Endothelial cell of umbilical vein (primary cell): ENCODE results near the gene MACROD2. TPM values are rescaled to one million over a fixed set of nuclear protein-coding genes. Genes with fewer than 3 reads are reported as not detected.

Experiments
- BruUV-seq: library from RNA; stranded (reverse); fragments of 400-500 nt; replicated peaks from 2 replicates; lab custom pipeline; 2021; lab: Mats Ljungman, UMichigan
- CTCF ChIA-PET: fragments of 300-600, 350-600 bp; sonication (Branson Sonifier 250); formaldehyde crosslinking; loops from one replicate; lab custom pipeline; 2021; ENCODE audit warnings: antibody characterized with exemption, inconsistent platforms; lab: Charles Lee
- POLR2A ChIA-PET: fragments of 300-600, 350-600 bp; sonication (Branson Sonifier 250); formaldehyde crosslinking; loops from one replicate; lab custom pipeline; 2021; ENCODE audit warnings: antibody characterized with exemption, inconsistent platforms; lab: Charles Lee
- DNase-seq: peaks from one replicate; pipeline ENCODE4 v3.0.0-alpha.2; 2011; ENCODE audit warnings: low read depth, low spot score
- FAIRE-seq: peaks from 2 replicates; lab custom pipeline; 2011; peaks lifted over from hg19 to GRCh38; lab: Jason Lieb, UNC
- H2AFZ ChIP-seq: 2 replicates; pipeline ENCODE4 v1.6.0; 2012; ENCODE audit warnings: low read depth, low read length, control low read depth, inconsistent platforms
- H3K27ac ChIP-seq: 2 replicates; pipeline ENCODE4 v1.5.1; 2011; ENCODE audit warnings: low read depth, mild to moderate bottlenecking, control low read depth, low read length, moderate library complexity; ENCODE audit not compliant: insufficient read depth
- H3K27me3 ChIP-seq, 2 experiments: 2 replicates each; pipeline versions ENCODE4 v1.6.0 to v1.6.1; 2011; ENCODE audit warnings: low read length in 2 of 2, mixed read lengths in 1 of 2; ENCODE audit not compliant: control insufficient read depth in 2 of 2, insufficient read depth in 2 of 2
- H3K36me3 ChIP-seq, 2 experiments: 2 replicates in 1 of 2; 3 replicates in 1 of 2; pipeline ENCODE4 v1.5.1; 2011; ENCODE audit warnings: low read length in 2 of 2, mild to moderate bottlenecking in 1 of 2, moderate library complexity in 1 of 2; ENCODE audit not compliant: control insufficient read depth in 2 of 2, insufficient read depth in 2 of 2; ENCODE audit errors: extremely low read depth in 1 of 2
- H3K4me1 ChIP-seq: 3 replicates; pipeline ENCODE4 v1.5.1; 2011; ENCODE audit warnings: mild to moderate bottlenecking, low read length; ENCODE audit not compliant: control insufficient read depth, insufficient read depth; ENCODE audit errors: extremely low read depth
- H3K4me2 ChIP-seq: 2 replicates; pipeline ENCODE4 v1.6.1; 2011; ENCODE audit warnings: low read length, control low read depth, mixed read lengths; ENCODE audit not compliant: insufficient read depth
- H3K4me3 ChIP-seq, 3 experiments: fragments of 200-600 bp in 1 of 3; sonication (generic), shearing (Covaris generic) in 1 of 3; replicated peaks in 1 of 3; 2 replicates each; pipeline ENCODE4 v1.5.1; 2011 to 2016; ENCODE audit warnings: control low read depth in 3 of 3, low read length in 3 of 3, mild to moderate bottlenecking in 2 of 3, inconsistent platforms in 1 of 3, low read depth in 1 of 3, moderate library complexity in 1 of 3; ENCODE audit not compliant: insufficient read depth in 1 of 3
- H3K79me2 ChIP-seq: 2 replicates; pipeline ENCODE4 v1.6.0; 2012; ENCODE audit warnings: low read length, inconsistent platforms; ENCODE audit not compliant: control insufficient read depth, insufficient read depth
- H3K9ac ChIP-seq: replicated peaks from 2 replicates; pipeline ENCODE3; 2011; ENCODE audit warnings: low read length, control low read depth; ENCODE audit not compliant: insufficient read depth; ENCODE audit errors: extremely low read depth
- H3K9me1 ChIP-seq: replicated peaks from 3 replicates; pipeline ENCODE4 v1.6.0; 2011; ENCODE audit warnings: mild to moderate bottlenecking, low read length; ENCODE audit not compliant: control insufficient read depth, insufficient read depth; ENCODE audit errors: extremely low read depth
- H3K9me3 ChIP-seq: replicated peaks from 2 replicates; pipeline ENCODE4 v1.5.1; 2012; ENCODE audit warnings: low read length, inconsistent platforms; ENCODE audit not compliant: control insufficient read depth, insufficient read depth
- H4K20me1 ChIP-seq: replicated peaks from 2 replicates; pipeline ENCODE3; 2011; ENCODE audit warnings: mild to moderate bottlenecking, low read length; ENCODE audit not compliant: control insufficient read depth, insufficient read depth; ENCODE audit errors: extremely low read depth
- CTCF ChIP-seq, 2 donors: IDR thresholded peaks; 1 replicate in 1 of 2; 2 replicates in 1 of 2; pipeline ENCODE4 v1.5.1; 2011; ENCODE audit warnings: low read length in 2 of 2, mild to moderate bottlenecking in 2 of 2, moderate library complexity in 2 of 2, control low read depth in 1 of 2, inconsistent platforms in 1 of 2, low read depth in 1 of 2; ENCODE audit not compliant: insufficient read depth in 1 of 2; ENCODE audit errors: extremely low read depth in 1 of 2
- EZH2 ChIP-seq: IDR thresholded peaks from 2 replicates; pipeline ENCODE4 v1.6.1; 2012; ENCODE audit warnings: borderline replicate concordance, low read depth, mild to moderate bottlenecking, moderate library complexity, low read length, inconsistent platforms; ENCODE audit not compliant: severe bottlenecking
- FOS ChIP-seq: IDR thresholded peaks from 2 replicates; pipeline ENCODE4 v1.6.1; 2011; ENCODE audit warnings: mild to moderate bottlenecking, low read length, moderate library complexity, borderline replicate concordance; ENCODE audit not compliant: insufficient read depth
- GATA2 ChIP-seq: IDR thresholded peaks from 2 replicates; pipeline ENCODE4 v1.7.0; 2011; ENCODE audit warnings: low read depth, mild to moderate bottlenecking, moderate library complexity, mixed read lengths, low read length; ENCODE audit not compliant: insufficient read length, insufficient read depth
- JUN ChIP-seq: IDR thresholded peaks from 2 replicates; pipeline ENCODE4 v1.6.1; 2011; ENCODE audit warnings: borderline replicate concordance, low read depth; ENCODE audit not compliant: insufficient read length, insufficient read depth
- MAX ChIP-seq: IDR thresholded peaks from 2 replicates; pipeline ENCODE4 v1.6.1; 2011; ENCODE audit not compliant: insufficient read depth, insufficient read length
- MYC ChIP-seq: IDR thresholded peaks from one replicate; pipeline ENCODE4 v1.6.1; 2011; ENCODE audit warnings: mild to moderate bottlenecking, low read depth, low read length
- POLR2A ChIP-seq: IDR thresholded peaks from 2 replicates; pipeline ENCODE4 v1.6.1; 2012; ENCODE audit warnings: low read depth, mild to moderate bottlenecking, control low read depth, low read length
- POLR2AphosphoS5 ChIP-seq: IDR thresholded peaks from 2 replicates; pipeline ENCODE4 v1.6.1; 2012; ENCODE audit warnings: low read depth, mild to moderate bottlenecking, control low read depth, low read length, moderate library complexity; ENCODE audit not compliant: insufficient read depth
- dilution Hi-C: fragments of 300-500 bp; cut with MboI; formaldehyde crosslinking; loops from one replicate; pipeline ENCODE4 v1.15.0; 2019; ENCODE audit warnings: low sequenced_read_pairs; ENCODE audit not compliant: extremely low pct_ligation_motif_present
- intact Hi-C: fragments of 100-400 bp; cut with micrococcal nuclease; formaldehyde crosslinking; loops from one replicate; pipeline ENCODE4 v1.10.0; 2022
- polyA plus RNA-seq, 4 experiments: library from polyadenylated mRNA; depleted of rRNA in 3 of 4; stranded (reverse) in 3 of 4; unstranded in 1 of 4; fragments of >200 nt; gene quantifications; 2 replicates each; pipeline versions ENCODE4 v1.2.1 to v1.2.3, GENCODE V29; 2011 to 2012; ENCODE audit warnings: missing spikeins in 1 of 4
- total RNA-seq: library from RNA; stranded (reverse); gene quantifications from 2 replicates; pipeline ENCODE4 v1.2.3, GENCODE V29; 2021

Gene MACROD2
- total and polyA plus RNA-seq, 2 donors (not counting 3 experiments of a cell fraction or from before 2014, with no cell fraction given) = 0.11 to 0.73 TPM

- TF ChIP-seq POLR2A (no peak), EZH2 (no peak), CTCF (IDR thresholded peaks at IDR 0.05; ENCODE audit: extremely low read depth in 1 of 2, insufficient read depth in 1 of 2, low read depth in 1 of 2, low read length in 2 of 2) (no peak), JUN (no peak), GATA2 (no peak), FOS (no peak), MYC (no peak), MAX (no peak), POLR2AphosphoS5 (no peak)
- H3K9me3 ChIP-seq = no peaks in the 10 kb centered on the region
- no peak overlapping the region for H3K9ac ChIP-seq
- DNase-seq = no peak
- H3K27ac ChIP-seq = no peak overlapping the region
- H3K9me1 ChIP-seq = no peaks in the 10 kb centered on the region
- H3K79me2 ChIP-seq = no peaks in the 10 kb centered on the region
- no peak overlapping the region for H2AFZ ChIP-seq
- no peaks in the 10 kb centered on the region for H3K4me1 ChIP-seq
- no TSS peak for BruUV-seq
- ChIA-PET CTCF (no interaction called here), POLR2A (no interaction called here)
- no peaks in the 10 kb centered on the region for H3K36me3 ChIP-seq
- intact Hi-C loops (no loop called here), dilution Hi-C loops (no loop called here)
- no peaks in the 10 kb centered on the region for H4K20me1 ChIP-seq
- no peaks in the 10 kb centered on the region for H3K27me3 ChIP-seq
- no peak for FAIRE-seq
- H3K4me2 ChIP-seq = no peak overlapping the region
- no peak overlapping the region for H3K4me3 ChIP-seq
Measured at GRCh38 chr20:15058841-15059240, 1063.5 kb downstream of the MACROD2 start.
